Measurements from ENCODE around the gene SDSL.

The SDSL gene

DNA sequence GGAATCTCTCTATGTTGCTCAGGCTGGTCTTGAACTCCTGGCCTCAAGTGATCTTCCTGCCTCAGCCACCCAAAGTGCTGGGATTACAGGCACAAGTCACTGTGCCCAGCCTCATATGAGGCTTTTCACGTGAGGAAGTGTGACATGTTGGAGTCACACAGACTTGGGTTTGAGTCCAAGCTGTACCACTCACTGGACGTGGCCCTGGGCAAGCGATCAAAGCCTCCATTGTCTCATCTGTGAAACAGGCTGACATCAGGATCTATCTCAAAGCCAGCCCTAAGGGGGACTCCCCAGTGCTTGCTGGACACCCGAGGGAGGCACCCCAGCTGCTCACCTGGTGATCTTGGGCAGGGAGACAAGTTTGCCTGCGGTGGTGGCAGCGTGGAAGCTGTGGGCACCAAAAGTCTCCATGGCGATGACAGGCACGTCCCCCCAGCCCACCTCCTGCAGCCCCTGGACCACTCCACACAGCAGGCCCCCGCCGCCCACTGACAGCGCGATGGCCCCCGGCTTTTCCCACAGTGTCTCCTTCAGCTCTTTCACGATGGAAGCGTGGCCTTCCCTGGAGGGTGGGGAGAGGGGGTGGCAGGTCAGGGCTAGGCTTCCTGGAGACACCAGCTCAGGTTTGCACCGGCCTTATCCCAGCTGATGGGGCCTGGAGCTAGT, 25.2 kb upstream of the SDSL start:
- DNase-seq (ENCODE audit: low spot score) = peak; percentile 79

DNA sequence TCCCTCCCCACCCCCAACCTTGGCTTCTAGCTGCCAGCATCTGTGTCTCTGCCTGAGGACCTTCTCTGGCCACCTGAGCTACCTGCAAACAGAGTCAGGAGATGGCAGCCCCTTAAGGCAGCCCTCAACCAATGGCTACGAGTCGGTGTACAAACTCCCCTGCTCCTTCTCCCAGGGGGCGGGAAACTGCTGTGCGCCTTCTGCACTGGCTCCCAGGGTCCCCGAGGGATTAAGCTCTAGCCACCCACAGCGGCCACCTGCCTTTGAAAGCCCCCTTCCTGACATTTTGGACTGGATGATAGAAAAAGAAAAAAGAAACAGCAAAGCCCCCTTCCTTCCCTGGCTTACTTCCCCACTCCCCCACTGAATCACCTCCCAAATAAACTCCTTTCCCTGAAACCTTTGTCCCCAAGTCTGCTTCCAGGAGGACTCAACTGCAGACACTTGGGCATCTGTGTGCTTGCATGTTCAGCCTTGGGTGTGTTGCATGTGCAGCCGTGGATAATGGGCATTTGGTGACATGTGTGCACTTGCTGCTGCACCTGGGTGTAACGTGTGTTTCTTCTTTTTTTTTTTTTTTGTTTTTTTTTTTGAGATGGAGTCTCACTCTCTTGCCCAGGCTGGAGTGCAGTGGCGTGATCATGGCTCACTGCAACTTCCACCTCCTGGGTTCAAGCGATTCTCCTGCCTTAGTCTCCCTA, 24.5 kb upstream of the SDSL start:
- DNase-seq (ENCODE audit: low spot score) = no peak

DNA sequence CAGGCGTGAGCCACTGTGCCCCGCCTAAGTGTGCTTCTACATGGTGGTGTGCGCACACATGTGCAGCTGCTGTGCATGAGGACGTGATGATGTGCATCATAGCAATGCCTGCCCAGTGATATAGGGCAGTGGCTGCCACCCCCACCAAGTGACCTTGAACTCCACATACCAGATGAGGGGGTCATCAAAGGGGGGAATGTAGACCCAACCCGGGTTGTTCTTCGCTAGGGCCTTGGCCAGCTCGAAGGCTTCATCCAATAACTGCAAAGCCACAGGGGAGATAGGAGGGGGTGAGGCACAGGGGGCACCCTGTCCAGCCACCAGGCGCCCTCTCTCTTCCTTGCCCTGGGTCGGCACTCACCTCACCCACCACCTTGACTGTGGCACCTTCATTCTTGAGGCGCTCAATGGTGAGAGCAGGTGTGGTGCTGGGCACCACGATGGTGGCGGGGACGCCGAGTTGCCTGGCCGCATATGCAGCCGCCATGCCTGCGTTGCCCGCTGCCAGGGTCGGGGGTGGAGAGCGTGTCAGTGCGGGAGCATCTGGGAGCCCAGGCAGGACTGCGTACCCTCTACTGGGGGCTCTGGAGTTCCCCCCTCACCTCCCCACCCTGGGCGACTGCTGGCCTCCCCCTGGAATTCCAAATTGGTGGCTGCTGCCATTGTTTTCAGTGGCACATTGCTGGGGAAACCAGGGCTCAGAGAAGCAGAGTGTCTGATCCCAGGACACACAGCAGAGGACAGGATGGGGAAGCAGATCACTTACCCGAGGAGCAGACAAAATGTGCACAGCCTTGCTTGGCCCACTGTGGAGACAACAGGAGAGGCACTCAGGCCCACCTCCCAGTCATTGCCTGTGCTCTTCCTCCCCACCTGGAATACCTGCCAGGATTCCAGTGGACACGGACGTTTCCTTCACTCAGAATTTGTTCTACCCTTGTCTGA, 23.6 kb upstream of the SDSL start:
- DNase-seq (ENCODE audit: low spot score) = no peak

DNA sequence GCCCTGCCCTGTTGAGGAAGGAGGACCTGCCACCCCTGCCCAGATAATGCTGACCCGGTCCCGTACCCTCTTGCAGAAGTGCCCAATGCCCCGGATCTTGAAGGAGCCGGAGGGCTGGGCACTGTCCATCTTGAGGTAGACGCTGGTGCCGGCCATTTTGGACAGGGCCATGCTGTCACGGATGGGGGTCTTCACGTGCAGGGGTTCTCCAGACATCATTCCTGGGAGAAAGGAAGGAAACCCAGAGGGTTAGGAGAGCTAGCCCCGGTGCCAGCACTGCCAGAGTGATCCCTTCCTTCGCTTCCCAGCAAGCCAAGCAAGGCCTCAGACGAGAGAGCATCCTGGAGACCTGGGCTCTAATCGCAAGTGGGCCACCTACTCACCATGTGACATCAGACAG, 22.7 kb upstream of the SDSL start:
- DNase-seq (ENCODE audit: low spot score) = no peak

DNA sequence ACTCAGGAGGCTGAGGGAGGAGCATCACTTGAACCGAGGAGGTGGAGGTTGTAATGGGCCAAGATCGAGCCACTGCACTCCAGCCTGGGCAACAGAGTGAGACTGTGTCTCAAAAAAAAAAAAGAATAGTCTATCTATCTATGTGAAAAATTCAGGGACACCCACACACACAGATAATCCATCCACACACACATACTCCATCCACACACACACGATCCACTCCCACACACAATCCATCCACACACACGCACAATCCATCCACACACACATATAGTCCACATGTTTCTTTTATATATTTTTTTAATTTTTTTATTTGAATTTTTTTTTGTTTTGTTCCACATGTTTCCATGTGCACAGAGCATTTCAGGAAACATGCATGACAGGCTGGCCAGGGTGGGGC, 21.8 kb upstream of the SDSL start:
- no peak for DNase-seq (ENCODE audit: low spot score)

DNA sequence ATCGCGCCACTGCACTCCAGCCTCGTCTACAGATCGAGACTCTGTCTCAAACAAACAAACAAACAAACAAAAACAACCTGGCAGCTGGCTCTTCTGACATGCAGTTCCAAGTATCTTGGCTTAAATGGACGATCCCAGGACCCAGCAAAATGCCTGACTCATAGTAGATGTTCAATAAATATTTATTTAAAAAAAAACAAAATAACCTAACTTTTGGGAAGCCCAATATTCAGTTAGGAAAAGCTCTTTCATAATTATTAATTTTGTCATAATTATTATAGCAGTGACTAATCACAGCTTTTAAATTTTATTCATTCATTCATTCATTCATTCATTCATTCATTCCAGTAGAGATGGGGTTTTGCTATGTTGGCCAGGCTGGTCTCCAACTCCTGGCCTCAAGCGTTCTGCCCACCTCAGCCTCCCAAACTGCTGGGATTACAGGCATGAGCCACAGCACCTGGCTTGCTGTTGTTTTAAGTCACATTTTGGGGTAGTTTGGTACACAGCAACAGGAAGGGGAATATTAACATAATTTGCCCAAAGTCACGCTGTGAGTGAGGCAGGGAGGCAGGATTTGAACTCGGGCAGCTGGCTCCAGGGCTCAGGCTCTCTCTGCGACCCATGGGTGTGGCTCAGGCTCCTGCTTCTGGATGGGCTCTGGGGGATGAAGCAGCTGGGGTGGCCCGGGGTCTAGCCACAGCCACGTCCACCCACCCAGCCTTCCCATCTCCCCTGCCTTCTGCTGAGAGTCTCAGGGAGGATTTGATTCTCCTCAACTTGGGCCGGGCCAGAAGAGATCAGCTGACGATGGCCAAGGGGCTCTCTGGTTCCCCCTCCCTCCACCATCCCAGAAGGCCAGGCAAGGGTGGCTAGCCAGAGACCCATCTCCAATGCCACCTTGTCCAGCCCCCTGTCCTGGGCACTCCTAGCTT, 20.8 kb upstream of the SDSL start:
- no peak for DNase-seq (ENCODE audit: low spot score)

DNA sequence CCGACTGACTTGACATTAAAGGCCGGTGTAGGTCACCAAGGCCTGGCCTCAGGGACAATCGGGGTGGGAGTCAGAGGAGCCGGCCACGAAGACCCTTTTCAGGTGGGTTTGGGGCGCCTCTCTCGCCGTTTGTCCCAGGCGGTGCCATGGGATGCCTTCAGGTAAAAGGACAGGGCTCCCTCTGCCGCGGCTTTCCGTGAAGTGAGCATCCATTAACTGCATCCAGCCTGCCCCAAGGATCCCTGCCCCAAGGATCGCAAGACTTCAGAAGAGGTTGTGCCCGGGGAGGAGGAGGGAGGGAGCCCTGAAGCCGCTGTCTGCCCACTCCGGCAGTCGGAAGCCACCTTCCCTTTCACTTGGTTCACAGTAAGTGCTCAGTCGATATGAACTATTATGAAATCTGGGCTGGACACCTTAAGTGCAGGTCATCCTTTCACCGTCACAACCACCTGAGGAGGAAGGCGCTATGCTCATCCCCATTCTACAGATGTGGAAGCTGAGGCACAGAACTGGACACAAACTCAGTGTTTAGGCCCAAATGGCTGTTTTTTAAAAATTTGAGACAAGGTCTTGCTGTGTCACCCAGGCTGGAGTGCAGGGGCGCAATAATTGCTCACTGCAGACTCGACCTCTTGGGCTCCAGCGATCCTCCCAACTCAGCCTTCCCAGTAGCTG, 19.5 kb upstream of the SDSL start:
- no peak for DNase-seq (ENCODE audit: low spot score)

DNA sequence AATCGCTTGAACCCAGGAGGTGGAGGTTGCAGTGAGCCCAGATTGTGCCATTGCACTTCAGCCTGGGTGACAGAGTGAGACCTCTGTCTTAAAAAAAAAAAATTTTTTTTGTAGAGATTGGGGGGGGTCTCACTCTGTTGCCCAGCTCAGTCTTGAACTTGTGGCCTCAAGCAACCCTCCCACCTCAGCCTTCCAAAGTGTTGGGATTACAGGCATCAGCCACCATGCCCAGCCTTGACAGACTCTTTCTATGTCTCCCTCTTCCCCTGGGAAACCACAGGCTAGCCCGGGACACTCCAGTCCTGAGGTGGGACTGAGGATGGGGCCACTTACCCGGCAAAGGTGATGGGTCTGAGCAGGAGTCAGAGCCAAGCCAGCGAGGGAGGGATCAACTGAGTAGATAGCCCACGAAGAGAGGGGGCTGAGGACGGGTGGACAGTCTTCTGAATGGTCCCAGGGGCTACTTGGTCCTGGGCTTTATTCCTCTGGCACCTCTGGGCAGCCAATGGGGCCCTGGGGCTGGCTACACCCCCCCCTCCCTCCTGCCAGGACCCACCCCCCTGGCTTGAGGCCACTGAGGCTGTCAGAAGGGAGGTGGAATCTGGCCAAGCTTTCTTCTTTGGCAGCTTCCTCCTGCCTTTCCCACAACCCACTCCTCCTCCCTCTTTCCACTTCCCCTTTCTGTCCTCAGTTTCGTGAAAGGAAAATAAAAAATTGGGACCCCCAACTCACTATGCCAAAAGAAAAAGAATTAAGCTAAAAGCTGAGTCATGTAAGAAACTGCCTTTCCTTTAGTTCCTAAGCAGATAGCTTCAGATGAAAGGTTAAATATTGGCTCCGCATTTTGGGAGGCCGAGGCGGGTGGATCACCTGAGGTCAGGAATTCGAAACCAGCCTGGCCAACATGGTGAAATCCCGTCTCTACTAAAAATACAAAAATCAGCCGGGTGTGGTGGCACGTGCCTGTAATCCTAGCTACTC, 18.5 kb upstream of the SDSL start, which contains the start of gene SDS:
TSS of gene SDS (minus strand) at position 453 of the 981 bp plus-strand sequence. CDS start 4,179 bp downstream, outside the sequence.
- peak; percentile 80 for DNase-seq (ENCODE audit: low spot score)

DNA sequence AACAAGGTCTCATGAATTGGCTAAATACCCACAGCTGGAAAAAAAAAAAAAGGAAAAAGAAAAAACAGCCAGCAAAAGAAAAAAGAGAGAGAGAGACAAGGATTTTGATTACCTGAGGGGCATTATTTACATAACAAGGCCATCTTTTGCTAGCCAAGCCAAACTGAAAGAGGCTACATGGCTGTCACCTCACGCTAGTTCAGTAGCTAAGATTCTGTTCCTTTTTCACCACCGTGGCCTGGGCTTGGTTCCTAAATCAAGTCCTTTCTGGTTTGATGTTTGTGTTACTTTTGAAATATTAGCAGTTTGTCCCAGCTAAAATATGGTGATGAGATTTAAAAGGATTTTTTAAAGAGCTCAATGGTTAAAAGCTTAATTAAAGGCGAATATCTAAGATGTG, 16.5 kb upstream of the SDSL start:
- DNase-seq (ENCODE audit: low spot score) = peak; percentile 50

DNA sequence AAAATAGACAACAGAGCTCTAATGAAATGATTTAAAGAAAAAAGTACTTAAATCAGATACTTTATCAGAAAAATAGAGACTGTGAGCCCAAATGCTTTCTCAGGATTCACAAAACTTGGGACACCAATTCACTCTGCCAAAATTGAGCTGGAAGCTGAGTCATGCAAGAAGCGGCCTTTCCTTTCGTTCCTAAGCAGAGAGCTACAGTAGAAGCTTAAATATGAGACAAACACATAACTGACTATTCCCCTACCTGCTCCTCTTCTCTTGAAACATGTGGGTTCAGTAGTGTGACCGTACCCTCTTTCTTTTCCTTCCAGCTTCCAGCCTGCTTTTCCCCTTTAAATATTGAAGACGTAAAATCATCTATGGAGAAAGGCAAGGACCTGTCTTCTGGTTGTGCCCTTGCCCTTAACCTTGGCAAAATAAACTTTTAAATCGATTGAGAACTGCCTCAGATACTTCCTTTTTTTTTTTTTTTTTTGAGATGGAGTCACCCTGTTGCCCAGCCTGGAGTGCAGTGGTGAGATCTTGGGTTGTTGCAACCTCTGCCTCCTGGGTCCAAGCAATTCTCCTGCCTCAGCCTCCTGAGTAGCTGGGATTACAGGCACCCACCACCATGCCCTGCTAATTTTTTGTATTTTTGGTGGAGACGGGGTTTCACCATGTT, 14.1 kb upstream of the SDSL start:
- DNase-seq (ENCODE audit: low spot score) = peak; percentile 46

DNA sequence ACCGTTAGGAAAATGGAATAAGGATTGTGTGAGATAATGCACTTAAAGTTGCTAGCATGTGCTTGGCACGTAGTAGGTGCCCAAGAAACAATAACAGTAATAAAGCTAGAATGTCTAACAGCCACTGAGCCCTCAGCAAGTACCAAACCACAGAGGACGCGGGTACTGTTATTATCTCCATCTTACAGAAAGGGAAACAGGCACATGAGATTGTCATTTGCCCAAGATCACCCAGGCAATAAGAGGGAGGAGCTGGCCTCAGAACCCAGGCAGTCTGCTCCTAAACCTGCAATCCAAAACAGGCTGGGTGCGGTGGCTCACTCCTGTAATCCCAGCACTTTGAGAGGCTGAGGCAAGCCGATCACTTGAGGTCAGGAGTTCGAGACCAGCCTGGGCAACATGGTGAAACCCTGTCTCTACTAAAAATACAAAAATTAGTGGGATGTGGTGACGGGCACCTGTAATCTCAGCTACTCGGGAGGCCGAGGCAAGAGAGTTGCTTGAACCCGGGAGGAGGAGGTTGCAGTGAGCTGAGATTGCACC, 13.4 kb upstream of the SDSL start:
- DNase-seq (ENCODE audit: low spot score) = no peak

DNA sequence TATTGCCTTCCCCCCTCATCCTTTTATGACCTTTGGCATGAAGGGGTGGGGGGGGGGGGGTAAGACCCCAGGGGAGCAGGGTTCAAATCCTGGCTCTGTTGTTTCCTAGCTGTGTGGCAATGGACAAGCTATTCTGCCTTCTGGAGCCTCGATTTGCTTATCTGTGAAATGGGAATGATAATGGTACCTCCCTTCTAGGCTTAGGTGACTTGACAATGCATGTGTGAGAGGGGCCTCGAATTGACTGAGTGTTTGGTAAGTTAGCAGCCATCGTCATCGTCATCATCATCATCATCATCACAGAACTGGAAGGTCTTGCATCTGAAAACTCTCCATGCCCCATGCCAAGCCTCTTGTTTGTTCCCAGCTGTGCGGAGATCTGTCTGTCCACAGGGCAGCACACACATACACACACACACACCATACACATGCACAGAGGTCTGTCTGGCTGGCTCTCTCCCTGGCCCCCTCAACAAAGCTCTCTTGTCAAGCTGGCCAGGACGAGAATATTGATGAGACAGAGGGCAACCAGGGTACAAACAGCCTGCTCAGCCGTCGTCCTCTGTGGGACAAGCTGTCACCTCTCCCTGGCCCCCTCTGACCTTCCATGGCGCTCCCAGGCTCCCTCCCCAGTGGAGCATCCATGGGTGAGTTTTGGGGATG, 12.6 kb upstream of the SDSL start:
- no peak for DNase-seq (ENCODE audit: low spot score)

DNA sequence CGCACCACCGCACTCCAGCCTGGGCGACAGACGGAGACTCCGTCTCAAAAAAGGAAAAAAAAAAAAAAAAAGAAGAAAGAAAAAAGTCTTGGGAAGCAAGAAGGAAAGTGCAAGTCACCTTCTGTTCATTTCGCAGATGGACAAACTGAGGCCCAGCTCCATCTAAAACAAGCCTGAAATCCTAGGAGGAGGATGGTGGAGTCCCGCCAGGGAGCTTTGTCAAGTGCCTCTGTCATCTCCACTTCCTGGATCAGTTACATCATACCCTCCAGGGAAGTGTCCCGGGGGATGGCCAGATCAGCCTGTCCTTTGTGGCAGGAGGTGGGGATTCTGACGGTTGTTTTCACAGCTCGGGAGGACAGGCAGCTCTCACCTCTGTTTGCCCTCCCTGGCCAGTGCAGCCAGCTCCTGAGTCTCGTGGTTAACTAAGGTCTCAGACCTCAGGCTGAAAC, 8.7 kb upstream of the SDSL start:
- DNase-seq (ENCODE audit: low spot score) = no peak

DNA sequence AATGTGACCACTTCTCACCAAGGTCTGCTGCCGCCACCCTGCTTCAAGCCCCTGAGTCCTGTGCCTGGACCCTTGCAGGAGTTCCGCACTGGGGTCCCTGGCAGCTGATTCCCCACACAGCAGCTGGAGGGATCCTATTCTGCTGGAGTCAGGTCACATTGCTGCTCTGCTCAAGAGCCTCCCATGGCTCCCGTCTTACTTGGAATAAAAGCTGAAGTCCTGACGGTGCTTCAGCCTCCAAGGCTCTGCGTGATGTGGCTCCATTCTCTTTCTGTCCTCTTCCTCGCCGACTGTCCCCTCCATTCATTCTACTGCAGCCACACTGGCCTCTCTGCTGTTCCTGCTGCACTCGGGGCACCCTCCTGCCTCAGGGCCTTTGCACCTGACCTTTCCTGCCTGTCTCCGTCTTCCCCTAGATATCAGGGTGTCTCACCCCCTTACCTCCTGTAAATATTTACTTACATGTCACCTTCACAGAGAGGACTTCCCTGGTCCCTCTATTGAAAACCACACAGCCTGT, 7.6 kb upstream of the SDSL start:
- DNase-seq (ENCODE audit: low spot score) = no peak

DNA sequence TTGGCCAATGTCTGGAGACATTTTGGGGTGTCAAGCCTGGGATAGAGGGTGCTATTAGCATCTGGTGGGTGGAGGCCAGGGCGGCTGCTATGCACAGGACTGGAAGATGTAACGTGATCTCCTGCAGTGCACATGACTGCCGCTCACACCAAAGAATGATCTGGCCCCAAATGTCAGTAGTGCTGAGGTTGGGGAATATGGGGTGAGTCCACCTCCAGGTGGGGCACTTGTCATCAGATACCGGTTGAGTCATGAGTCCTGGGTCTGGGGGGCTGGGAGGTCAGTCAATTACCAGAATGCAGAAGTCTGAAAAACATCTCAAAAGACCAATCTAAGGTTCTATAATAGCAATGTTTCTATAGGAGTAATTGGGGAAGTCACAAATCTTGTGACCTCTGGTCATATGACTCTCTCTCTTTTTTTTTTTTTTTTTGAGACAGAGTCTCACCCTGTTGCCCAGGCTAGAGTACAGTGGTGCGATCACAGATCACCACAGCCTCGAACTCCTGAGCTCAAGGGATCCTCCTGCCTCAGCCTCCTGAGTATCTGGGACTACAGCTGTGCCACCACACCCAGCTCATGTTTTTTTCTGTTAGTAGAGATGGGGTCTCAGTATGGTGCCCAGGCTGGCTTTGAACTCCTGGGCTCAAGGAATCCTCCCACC, 6.0 kb upstream of the SDSL start:
- no peak for DNase-seq (ENCODE audit: low spot score)

DNA sequence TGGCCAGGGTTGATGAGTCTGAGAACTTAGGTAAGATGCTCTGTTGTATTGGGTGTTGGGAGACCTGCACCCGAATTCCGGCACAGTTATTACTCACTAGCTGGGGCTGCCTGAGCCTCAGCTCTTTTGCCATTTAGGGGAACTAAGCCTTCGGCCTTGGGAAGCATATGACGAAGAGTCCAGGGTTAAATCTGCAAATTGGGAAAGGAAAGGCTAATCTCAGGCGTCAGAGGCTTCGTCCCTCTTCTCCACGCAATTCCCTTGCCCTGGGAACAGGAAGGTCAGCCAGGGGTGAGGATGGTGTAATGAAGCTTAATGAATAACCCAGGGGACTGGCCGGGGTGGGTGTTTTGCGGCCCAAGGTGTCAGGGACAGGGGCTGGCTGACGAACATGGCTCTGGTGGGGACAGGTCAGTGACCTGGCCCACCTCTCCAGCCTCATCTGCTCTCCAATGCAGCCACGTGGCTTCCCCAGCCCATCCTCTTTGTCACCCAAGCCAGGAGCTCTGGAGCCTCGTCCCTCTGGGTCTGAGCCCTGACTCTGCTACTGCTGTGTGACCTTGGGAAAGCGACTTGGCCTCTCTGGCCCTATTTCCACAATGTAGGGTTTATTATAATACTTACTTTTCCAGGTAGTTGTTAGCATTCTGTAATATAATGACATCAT, 3.8 kb upstream of the SDSL start:
- DNase-seq (ENCODE audit: low spot score) = no peak
